Inflammatory macrophage treated with lipopolysaccharide for 1 hour (primary cell): ENCODE data around the gene TADA2A.
"Not testable (repeated sequence)": the region's sequence is repeated elsewhere in the genome, so short reads cannot be mapped to it uniquely, and the experiment has no call there.

Source experiments
- DNase-seq, 2 donors: peaks; one replicate each; pipeline ENCODE4 v3.0.0-alpha.2; 2020 to 2022

Gene TADA2A

GRCh38 chr17:37400505-37400904 is 6.2 kb upstream of the TADA2A start:
- no peak for DNase-seq

- not testable (repeated sequence) for DNase-seq
These were observed 1.2 kb upstream of the TADA2A start for GRCh38 chr17:37405522-37405921.

GRCh38 chr17:37405955-37406634 is 591 bp upstream of the TADA2A start:
- DNase-seq = peak in 1 of 2 donors; percentile 10

GRCh38 chr17:37408145-37408479 is 1.4 kb downstream of the TADA2A start:
- DNase-seq = not testable (repeated sequence)

GRCh38 chr17:37410357-37410756 is 3.7 kb downstream of the TADA2A start:
- DNase-seq = no peak

- DNase-seq = no peak
These were observed 7.3 kb downstream of the TADA2A start for GRCh38 chr17:37413875-37414519.

GRCh38 chr17:37417852-37418251 is 11.2 kb downstream of the TADA2A start:
- no peak for DNase-seq

- DNase-seq = no peak
These were observed 16.4 kb downstream of the TADA2A start for GRCh38 chr17:37422971-37423625.

GRCh38 chr17:37425268-37425667 is 18.6 kb downstream of the TADA2A start:
- no peak for DNase-seq

- no peak for DNase-seq
These were observed 22.4 kb downstream of the TADA2A start for GRCh38 chr17:37429039-37429438.

GRCh38 chr17:37429453-37429852 is 22.8 kb downstream of the TADA2A start:
- DNase-seq = no peak

GRCh38 chr17:37430051-37430627 is 23.5 kb downstream of the TADA2A start:
- DNase-seq = peak; percentile 42 to 80

GRCh38 chr17:37432671-37433070 is 26.0 kb downstream of the TADA2A start:
- no peak for DNase-seq

GRCh38 chr17:37438141-37438540 is 31.5 kb downstream of the TADA2A start:
- DNase-seq = no peak

- DNase-seq = no peak
These were observed 33.7 kb downstream of the TADA2A start for GRCh38 chr17:37440424-37440823.

- DNase-seq = peak; percentile 13 to 35
These were observed 34.8 kb downstream of the TADA2A start for GRCh38 chr17:37441369-37442014.

GRCh38 chr17:37446027-37446426 is 39.3 kb downstream of the TADA2A start:
- no peak for DNase-seq

- no peak for DNase-seq
These were observed 41.0 kb downstream of the TADA2A start for GRCh38 chr17:37447641-37448040.

GRCh38 chr17:37450112-37450511 is 43.4 kb downstream of the TADA2A start:
- DNase-seq = no peak

GRCh38 chr17:37457801-37458200 is 51.1 kb downstream of the TADA2A start:
- DNase-seq = not testable (repeated sequence)

GRCh38 chr17:37458805-37459204 is 52.1 kb downstream of the TADA2A start:
- DNase-seq = no peak

GRCh38 chr17:37461668-37462067 is 55.0 kb downstream of the TADA2A start:
- no peak for DNase-seq

GRCh38 chr17:37462492-37462891 is 55.8 kb downstream of the TADA2A start:
- DNase-seq = no peak
